Cerebellar nuclear complex (tissue), 1 donor: ENCODE measurements around the gene GOLGA6B.
"Not testable (repeated sequence)": the region's sequence is repeated elsewhere in the genome, so short reads cannot be mapped to it uniquely, and the experiment has no call there.

Experiments used
- DNase-seq, 2 experiments: peaks; one replicate each; lab custom pipeline; 2025; lab: John Stamatoyannopoulos, UW

GOLGA6B gene

DNA sequence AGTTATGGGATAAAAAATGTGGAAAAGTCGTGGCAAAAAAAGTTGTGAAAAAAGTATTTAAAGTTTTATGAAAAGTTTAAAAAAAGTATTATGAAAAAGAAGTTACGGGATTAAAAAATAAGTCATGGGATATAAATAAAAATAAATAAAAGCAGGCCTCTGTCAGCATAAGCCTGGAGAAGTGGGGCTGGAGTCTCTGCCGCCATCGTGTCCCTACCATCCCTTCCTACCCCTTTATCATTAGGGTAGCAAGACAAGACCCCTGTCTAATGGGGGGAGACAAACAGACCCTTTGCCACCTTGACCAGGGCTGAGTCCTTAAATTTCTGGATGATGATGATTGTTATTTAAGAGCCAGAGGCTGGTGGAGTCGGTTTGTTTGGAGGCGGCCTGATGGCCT, 15.3 kb downstream of the GOLGA6B start:
- not testable (repeated sequence) for DNase-seq

- not testable (repeated sequence) for DNase-seq
These were observed 16.3 kb downstream of the GOLGA6B start for GRCh38 chr15:72670656-72671352.

- no peak for DNase-seq
These were observed 17.0 kb downstream of the GOLGA6B start for GRCh38 chr15:72671525-72671924.

DNA sequence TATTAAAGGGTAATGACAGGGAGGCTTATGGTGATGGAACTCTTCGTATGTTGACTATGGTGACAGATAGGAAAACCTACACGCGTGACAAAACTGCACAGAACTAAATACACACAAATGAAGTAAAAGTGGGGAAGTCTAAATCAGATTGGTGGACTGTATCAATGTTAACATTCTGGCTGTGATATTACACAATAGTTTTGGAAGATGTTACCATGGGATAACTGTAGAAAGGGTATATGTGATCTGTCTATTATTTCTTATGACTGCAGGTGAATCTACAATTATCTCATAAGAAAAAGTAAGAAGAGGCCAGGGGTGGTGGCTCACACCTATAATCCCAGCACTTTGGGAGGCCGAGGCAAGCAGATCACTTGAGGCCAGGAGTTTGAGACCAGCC, 22.3 kb downstream of the GOLGA6B start:
- no peak for DNase-seq

- no peak for DNase-seq
These were observed 26.4 kb downstream of the GOLGA6B start for GRCh38 chr15:72680931-72681330.

DNA sequence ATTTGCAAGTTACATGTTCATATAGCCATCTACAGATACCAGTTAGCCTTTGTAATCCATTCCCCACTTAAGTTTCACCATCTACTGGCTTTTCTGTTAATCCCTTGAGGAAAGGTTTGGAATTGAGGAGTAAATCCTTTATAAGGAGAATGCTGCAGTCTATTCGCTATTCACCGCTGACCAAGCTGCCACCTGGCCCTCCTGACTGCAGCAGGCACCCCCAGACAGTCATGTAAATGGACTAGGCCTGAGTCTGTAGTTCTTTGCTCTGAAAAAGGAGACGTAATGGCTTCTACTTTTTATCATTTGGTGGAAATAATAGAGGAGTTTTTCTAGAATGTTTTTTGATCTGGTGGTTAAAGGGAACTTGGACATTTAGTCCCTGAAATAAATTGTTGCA, 28.3 kb downstream of the GOLGA6B start:
- no peak for DNase-seq

GRCh38 chr15:72685301-72685924, 30.9 kb downstream of the GOLGA6B start:
- no peak for DNase-seq

- DNase-seq: no peak
These were observed 31.7 kb downstream of the GOLGA6B start, which contains the start of the genes BBS4 and HIGD2B for GRCh38 chr15:72685925-72686794. Gene BBS4 (plus strand): TSS chr15:72686207. CDS start chr15:72686228, 21 bp downstream. Gene HIGD2B (minus strand): TSS chr15:72686182. CDS start chr15:72676374, 9,808 bp downstream.

DNA sequence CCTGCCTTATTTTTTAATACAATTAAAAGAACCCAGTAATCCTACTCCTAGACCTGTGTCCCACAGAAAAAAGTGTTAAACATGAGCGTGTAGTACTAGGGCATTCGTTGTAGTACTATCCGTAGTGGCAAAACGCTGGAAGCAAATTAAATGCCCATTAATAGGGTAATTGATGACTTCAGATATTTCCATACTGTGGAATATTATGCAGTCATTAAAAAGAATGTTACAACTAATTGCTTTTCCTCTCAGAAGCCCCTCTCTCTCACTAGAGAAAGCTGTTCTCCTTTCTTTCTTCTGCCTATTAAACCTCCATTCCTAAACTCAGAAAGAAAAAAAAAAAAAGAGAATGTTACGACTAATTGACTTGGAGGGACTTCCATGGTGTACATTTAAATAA, 34.2 kb downstream of the GOLGA6B start:
- DNase-seq: no peak

DNA sequence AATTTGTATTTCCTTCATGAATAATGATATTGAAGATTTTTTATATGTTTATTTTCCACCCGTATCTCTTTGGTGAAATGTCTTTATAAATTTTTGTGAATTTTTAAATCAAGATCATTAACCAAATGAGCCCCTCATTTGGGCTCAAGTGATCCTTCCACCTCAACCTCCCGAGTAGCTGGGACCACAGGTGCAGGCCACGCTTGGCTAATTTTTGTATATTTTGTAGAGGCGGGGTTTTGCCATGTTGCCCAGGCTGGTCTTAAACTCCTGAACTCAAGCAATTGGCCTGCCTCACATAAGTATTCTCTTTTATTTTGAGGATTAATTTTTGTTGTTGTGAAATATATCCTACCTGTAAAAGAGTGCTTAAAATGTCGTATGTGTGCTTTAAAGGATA, 36.4 kb downstream of the GOLGA6B start:
- DNase-seq: no peak

- no peak for DNase-seq
These were observed 44.4 kb downstream of the GOLGA6B start for GRCh38 chr15:72698938-72699337.

DNA sequence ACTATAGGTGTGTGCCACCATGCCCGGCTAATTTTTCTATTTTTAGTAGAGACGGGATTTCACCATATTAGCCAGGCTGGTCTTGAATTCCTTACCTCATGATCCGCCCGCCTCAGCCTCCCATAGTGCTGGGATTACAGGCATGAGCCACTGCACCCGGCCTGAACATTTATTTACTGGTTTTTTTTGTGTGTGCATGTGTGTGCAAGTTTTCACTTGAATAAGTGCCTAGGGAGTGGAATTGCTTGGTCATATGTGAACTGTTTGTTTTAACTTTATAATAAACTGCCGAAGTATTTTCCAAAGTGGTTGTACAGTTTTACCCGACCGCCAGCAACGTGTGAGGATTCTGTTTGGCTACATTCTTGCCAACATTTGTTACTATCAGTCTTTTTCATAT, 45.6 kb downstream of the GOLGA6B start:
- no peak for DNase-seq

DNA sequence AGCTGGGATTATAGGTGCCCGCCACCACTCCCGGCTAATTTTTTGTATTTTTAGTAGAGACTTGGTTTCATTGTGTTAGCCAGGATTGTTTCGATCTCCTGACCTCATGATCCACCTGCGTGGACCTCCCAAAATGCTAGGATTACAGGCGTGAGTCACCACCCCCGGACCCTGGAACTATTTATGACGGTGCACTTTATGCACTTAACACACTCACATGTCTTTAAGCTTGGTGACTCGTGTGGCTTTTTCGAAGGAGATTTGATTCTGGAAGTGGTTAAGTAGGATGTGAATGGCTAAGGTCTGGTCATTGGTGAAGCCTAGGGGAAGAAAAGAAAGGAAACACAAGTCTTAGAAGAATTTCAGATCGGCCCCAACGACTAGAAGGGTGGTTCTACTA, 51.8 kb downstream of the GOLGA6B start:
- DNase-seq: no peak

- not testable (repeated sequence) for DNase-seq
These were observed 54.2 kb downstream of the GOLGA6B start for GRCh38 chr15:72708551-72709303.
